ENCODE results near the gene TMEM161A. TPM values are rescaled to one million over a fixed set of nuclear protein-coding genes. Genes with fewer than 3 reads are reported as not detected.
"Not testable (repeated sequence)": the region's sequence is repeated elsewhere in the genome, so short reads cannot be mapped to it uniquely, and the experiment has no call there.

TMEM161A gene
- total RNA-seq, 1 donor from 2014 or later: 24.5 TPM

- H3K36me3 ChIP-seq (ENCODE audit: control insufficient read depth, insufficient read depth, low read length): peaks cover 2% of the 10 kb centered on the region
- no peak for DNase-seq (ENCODE audit: low read depth)
- H3K27me3 ChIP-seq (ENCODE audit: control insufficient read depth, insufficient read depth, low read length): no peaks in the 10 kb centered on the region
- no peak overlapping the region for H3K4me3 ChIP-seq (ENCODE audit: low read depth, low read length)
- no peak for TF ChIP-seq CTCF (IDR thresholded peaks at IDR 0.05; ENCODE audit: insufficient read depth, low read length, poor library complexity, severe bottlenecking)
Measured at GRCh38 chr19:19176950-19177349, 38.7 kb upstream of the TMEM161A start.

- not testable (repeated sequence) for H3K36me3 ChIP-seq (ENCODE audit: control insufficient read depth, insufficient read depth, low read length); DNase-seq (ENCODE audit: low read depth); H3K4me3 ChIP-seq (ENCODE audit: low read depth, low read length)
- H3K27me3 ChIP-seq (ENCODE audit: control insufficient read depth, insufficient read depth, low read length): peaks cover 11% of the 10 kb centered on the region
Measured at GRCh38 chr19:19173243-19173642, 35.0 kb upstream of the TMEM161A start.

GRCh38 chr19:19171821-19172532, 33.7 kb upstream of the TMEM161A start:
- TF ChIP-seq CTCF (IDR thresholded peaks at IDR 0.05; ENCODE audit: insufficient read depth, low read length, poor library complexity, severe bottlenecking): no peak
- Histone ChIP-seq H3K4me3 (ENCODE audit: low read depth, low read length) (no peak overlapping the region), H3K27me3 (ENCODE audit: control insufficient read depth, insufficient read depth, low read length) (peaks cover 11% of the 10 kb centered on the region), H3K36me3 (ENCODE audit: control insufficient read depth, insufficient read depth, low read length) (no peaks in the 10 kb centered on the region)
- no peak for DNase-seq (ENCODE audit: low read depth)

GRCh38 chr19:19170873-19171672, 32.8 kb upstream of the TMEM161A start:
- DNase-seq (ENCODE audit: low read depth): no peak
- no peak for TF ChIP-seq CTCF (IDR thresholded peaks at IDR 0.05; ENCODE audit: insufficient read depth, low read length, poor library complexity, severe bottlenecking)
- H3K27me3 ChIP-seq (ENCODE audit: control insufficient read depth, insufficient read depth, low read length): peaks cover 11% of the 10 kb centered on the region
- H3K36me3 ChIP-seq (ENCODE audit: control insufficient read depth, insufficient read depth, low read length): no peaks in the 10 kb centered on the region
- no peak overlapping the region for H3K4me3 ChIP-seq (ENCODE audit: low read depth, low read length)

- Histone ChIP-seq H3K36me3 (ENCODE audit: control insufficient read depth, insufficient read depth, low read length) (no peaks in the 10 kb centered on the region), H3K27me3 (ENCODE audit: control insufficient read depth, insufficient read depth, low read length) (peaks cover 11% of the 10 kb centered on the region), H3K4me3 (ENCODE audit: low read depth, low read length) (no peak within 1 kb of the TSS)
- no peak for TF ChIP-seq CTCF (IDR thresholded peaks at IDR 0.05; ENCODE audit: insufficient read depth, low read length, poor library complexity, severe bottlenecking)
- DNase-seq (ENCODE audit: low read depth): peak; percentile 37
Measured at GRCh38 chr19:19170053-19170872, 32.0 kb upstream of the TMEM161A start, which contains the start of gene MEF2B. Gene MEF2B, minus strand, starts transcription at chr19:19170263. Its CDS starts 19,528 bp downstream, at chr19:19150735.
